ENCODE results near the gene HADHB.

The HADHB gene

DNA sequence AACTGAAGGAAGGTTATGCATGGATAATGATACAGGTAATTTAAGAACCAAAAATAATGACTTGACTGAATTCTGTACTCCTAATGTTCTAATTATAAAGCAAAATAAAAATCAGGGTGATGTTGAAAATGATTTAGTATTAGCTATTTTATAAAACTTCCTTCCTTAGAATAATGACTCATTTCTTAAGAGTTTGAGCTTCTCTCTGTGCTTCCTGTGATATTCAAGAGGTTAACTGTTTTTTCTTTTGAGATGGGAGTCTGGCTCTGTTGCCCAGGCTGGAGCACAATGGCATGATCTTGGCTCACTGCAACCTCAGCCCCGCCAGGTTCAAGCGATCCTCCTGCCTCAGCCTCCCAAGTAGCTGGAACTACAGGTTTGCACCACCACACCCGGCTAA, 15.1 kb upstream of the HADHB start:
- no peak for DNase-seq (ENCODE audit: low spot score)
- Histone ChIP-seq H3K27ac (no peak overlapping the region), H3K4me3 (no peak overlapping the region)
- TF ChIP-seq, protein P1, sequence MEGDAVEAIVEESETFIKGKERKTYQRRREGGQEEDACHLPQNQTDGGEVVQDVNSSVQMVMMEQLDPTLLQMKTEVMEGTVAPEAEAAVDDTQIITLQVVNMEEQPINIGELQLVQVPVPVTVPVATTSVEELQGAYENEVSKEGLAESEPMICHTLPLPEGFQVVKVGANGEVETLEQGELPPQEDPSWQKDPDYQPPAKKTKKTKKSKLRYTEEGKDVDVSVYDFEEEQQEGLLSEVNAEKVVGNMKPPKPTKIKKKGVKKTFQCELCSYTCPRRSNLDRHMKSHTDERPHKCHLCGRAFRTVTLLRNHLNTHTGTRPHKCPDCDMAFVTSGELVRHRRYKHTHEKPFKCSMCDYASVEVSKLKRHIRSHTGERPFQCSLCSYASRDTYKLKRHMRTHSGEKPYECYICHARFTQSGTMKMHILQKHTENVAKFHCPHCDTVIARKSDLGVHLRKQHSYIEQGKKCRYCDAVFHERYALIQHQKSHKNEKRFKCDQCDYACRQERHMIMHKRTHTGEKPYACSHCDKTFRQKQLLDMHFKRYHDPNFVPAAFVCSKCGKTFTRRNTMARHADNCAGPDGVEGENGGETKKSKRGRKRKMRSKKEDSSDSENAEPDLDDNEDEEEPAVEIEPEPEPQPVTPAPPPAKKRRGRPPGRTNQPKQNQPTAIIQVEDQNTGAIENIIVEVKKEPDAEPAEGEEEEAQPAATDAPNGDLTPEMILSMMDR (IDR thresholded peaks at IDR 0.05) = no peak

DNA sequence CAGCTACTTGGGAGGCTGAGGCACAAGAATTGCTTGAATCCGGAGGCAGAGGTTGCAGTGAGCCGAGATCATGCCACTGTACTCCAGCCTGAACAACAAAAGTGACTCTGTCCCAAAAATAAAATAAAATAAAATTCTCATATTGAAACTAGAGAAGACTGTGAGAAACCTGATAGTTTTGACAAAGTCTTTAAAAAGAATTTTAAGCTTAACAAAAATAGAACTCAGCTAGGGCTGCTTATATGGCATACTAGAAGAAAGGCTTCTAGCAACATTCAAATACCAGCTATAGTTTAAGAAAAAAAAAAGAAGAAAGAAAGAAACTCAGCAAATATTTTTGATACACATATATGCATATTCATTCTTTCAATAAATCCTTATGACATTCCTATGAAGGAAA, 13.9 kb upstream of the HADHB start:
- no peak for DNase-seq (ENCODE audit: low spot score)
- TF ChIP-seq, protein P1 (IDR thresholded peaks at IDR 0.05) = no peak

DNA sequence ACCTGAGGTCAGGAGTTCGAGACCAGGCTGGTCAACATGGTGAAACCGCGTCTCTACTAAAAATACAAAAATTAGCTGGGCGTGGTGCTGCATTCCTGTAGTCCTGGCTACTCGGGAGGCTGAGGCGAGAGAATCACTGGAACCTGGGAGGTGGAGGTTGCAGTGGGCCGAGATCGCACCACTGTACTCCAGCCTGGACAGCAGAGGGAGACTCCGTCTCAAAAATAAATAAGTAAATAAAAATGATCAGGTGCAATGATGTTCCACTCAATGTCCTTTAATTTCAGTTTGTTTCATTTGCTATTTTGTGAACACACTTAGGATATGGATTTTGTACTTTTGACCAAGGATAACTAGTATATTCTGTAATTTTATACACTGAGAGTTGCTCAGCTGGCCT, 9.7 kb upstream of the HADHB start:
- TF ChIP-seq, protein P1 (IDR thresholded peaks at IDR 0.05) = no peak
- Histone ChIP-seq H3K4me3 (no peak overlapping the region), H3K27ac (no peak overlapping the region)
- DNase-seq (ENCODE audit: low spot score) = no peak

More for the DNA sequence above, 13.9 kb upstream of the HADHB start:
- H3K4me3 ChIP-seq = no peak overlapping the region
- no peak overlapping the region for H3K27ac ChIP-seq

DNA sequence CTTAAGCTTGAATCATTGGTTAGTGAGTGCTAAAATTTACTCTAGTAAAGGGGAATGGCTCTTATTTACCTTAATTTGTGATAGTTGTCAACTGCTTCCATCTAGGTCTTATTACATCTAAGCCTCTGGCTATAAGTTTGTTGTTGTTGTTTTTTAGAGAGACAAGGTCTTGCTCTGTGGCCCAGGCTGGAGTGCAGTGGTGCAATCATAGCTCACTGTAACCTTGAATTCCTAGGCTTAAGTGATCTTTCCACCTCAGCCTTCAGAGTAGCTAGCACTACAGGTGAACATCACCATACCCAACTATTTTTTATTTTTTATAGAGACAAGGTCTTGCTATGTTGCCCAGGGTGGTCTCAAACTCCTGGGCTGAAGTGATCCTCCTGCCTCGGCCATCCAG, 6.9 kb upstream of the HADHB start:
- TF ChIP-seq, protein P1 (IDR thresholded peaks at IDR 0.05) = no peak
- Histone ChIP-seq H3K4me3 (no peak overlapping the region), H3K27ac (no peak overlapping the region)
- no peak for DNase-seq (ENCODE audit: low spot score)

DNA sequence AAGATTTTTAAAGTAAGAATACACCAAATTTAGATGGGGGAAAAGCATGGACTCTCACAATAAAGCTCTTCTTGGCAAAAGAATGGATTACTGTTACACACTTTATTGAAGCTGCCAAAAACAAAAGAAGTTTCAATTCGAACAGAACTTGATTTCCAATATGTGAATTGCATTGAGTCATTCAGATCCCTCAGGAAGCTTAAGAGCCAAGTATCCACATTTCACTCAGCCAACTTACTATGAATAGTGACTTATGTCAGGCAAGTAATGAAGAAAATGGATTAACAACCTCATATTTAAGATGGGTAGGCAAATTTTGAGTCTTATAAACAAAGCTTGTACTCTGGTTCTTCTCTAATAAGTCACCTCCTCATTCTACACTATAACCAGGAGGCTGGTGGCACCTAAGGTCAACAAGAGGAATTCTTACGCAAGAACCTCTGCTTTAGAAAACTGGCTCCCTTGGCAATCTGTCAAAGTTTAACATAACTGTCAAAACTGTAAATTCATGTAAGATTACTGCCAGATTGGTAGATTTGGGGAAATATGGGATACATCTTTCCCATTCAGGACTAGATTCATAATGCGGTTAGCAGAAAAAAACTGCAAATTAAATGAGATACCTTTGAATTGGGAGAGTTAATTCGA, 6.3 kb upstream of the HADHB start:
- DNase-seq (ENCODE audit: low spot score) = no peak
- Histone ChIP-seq H3K4me3 (no peak overlapping the region), H3K27ac (no peak overlapping the region)
- TF ChIP-seq, protein P1 (IDR thresholded peaks at IDR 0.05) = no peak

DNA sequence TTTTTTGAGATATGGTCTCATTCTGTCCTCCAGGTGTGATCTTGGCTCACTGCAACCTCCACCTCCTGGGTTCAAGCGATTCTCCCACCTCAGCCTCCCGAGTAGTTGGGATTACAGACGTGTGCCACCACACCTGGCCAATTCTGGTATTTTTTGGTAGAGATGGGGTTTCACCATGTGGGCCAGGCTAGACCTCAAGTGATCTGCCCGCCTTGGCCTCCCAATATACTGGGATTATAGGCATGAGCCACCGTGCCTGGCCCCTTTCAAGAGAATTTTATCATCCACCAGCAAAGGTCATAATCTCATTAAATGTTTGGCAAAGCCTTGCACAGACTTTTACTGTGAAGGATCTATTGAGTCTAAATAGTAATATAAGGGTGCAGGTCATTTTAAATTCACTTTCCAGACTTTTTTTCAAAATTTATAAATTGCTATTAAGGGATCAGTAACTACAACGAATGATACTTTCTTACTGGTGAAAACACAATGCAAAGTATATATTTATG, 2.8 kb upstream of the HADHB start:
- TF ChIP-seq, protein P1 (IDR thresholded peaks at IDR 0.05) = no peak
- DNase-seq (ENCODE audit: low spot score) = no peak
- Histone ChIP-seq H3K27ac (no peak overlapping the region), H3K4me3 (no peak overlapping the region)

Measured in coronary artery (tissue), 2 donors.